ENCODE data around the gene KCNIP4. TPM values are rescaled to one million over a fixed set of nuclear protein-coding genes. Genes with fewer than 3 reads are reported as not detected.

KCNIP4 gene
- total and polyA plus RNA-seq, 2 donors (not counting 1 experiment from before 2014, with no cell fraction given): not detected

- H3K27me3 ChIP-seq (replicated peaks in 1 of 4; ENCODE audit: control extremely low read depth in 1 of 4, control insufficient read depth in 3 of 4, insufficient read depth in 4 of 4, low read length in 3 of 4): no peaks in the 10 kb centered on the region
- WGBS (ENCODE audit: insufficient coverage): no CpG with 5 or more reads among the region's 4 CpGs
- no peak overlapping the region for H3K27ac ChIP-seq (ENCODE audit: low read length in 2 of 2)
- no peaks in the 10 kb centered on the region for H3K4me1 ChIP-seq (ENCODE audit: control insufficient read depth in 2 of 2, insufficient read depth in 2 of 2, low read length in 2 of 2)
- TF ChIP-seq EZH2 (IDR thresholded peaks at IDR 0.05; ENCODE audit: borderline replicate concordance, insufficient read depth, low read depth, low read length, poor library complexity, severe bottlenecking): no peak
- no peak for TF ChIP-seq CTCF (IDR thresholded peaks at IDR 0.05)
- no peak overlapping the region for H2AFZ ChIP-seq (ENCODE audit: insufficient read depth, low read depth, low read length, poor library complexity, severe bottlenecking)
- ATAC-seq (ENCODE audit: low read depth) (no peak), DNase-seq (no peak)
- Mint-ChIP-seq H3K27me3 (no peaks in the 10 kb centered on the region), H3K4me3 (no peak overlapping the region), H3K27ac (no peak overlapping the region), H3K4me1 (no peaks in the 10 kb centered on the region), H3K9me3 (ENCODE audit: insufficient read depth) (peaks cover 15% of the 10 kb centered on the region)
- CTCF ChIA-PET: no interaction called here
- no peaks in the 10 kb centered on the region for H3K79me2 ChIP-seq (ENCODE audit: control insufficient read depth, insufficient read depth, low read length)
- no peak overlapping the region for H3K9ac ChIP-seq (ENCODE audit: low read length)
- H3K4me2 ChIP-seq (replicated peaks; ENCODE audit: low read depth, low read length, poor library complexity, severe bottlenecking): no peak overlapping the region
- POLR2A ChIA-PET: no interaction called here
- no peak overlapping the region for H3K4me3 ChIP-seq (ENCODE audit: control extremely low read depth in 1 of 5, extremely low read depth in 1 of 5, insufficient read depth in 1 of 5, low read depth in 2 of 5, low read length in 4 of 5)
- peaks cover 0 to 5% (median 0%) of the 10 kb centered on the region in 3 donors for H3K9me3 ChIP-seq (ENCODE audit: control extremely low read depth in 1 of 3, control insufficient read depth in 2 of 3, insufficient read depth in 1 of 3, low read length in 2 of 3)
- no peaks in the 10 kb centered on the region for H3K36me3 ChIP-seq (replicated peaks in 1 of 2; ENCODE audit: control extremely low read depth in 1 of 2, control insufficient read depth in 1 of 2, extremely low read depth in 1 of 2, insufficient read depth in 2 of 2, low read length in 1 of 2)
- H4K20me1 ChIP-seq (ENCODE audit: control insufficient read depth, insufficient read depth, low read length, poor library complexity, severe bottlenecking): no peaks in the 10 kb centered on the region
- intact Hi-C loops (cut with micrococcal nuclease): no loop called here
Measured at GRCh38 chr4:21090094-21090666, 858.4 kb downstream of the KCNIP4 start.

GRCh38 chr4:21083413-21083812 lies 865.2 kb downstream of the KCNIP4 start:
- Mint-ChIP-seq H3K27ac (no peak overlapping the region), H3K27me3 (no peaks in the 10 kb centered on the region), H3K9me3 (ENCODE audit: insufficient read depth) (peaks cover 4% of the 10 kb centered on the region), H3K4me1 (no peaks in the 10 kb centered on the region), H3K4me3 (no peak overlapping the region)
- ChIA-PET CTCF (no interaction called here), POLR2A (no interaction called here)
- intact Hi-C loops (cut with micrococcal nuclease): no loop called here
- Histone ChIP-seq H3K4me2 (replicated peaks; ENCODE audit: low read depth, low read length, poor library complexity, severe bottlenecking) (no peak overlapping the region), H3K27me3 (replicated peaks in 1 of 4; ENCODE audit: control extremely low read depth in 1 of 4, control insufficient read depth in 3 of 4, insufficient read depth in 4 of 4, low read length in 3 of 4) (no peaks in the 10 kb centered on the region), H4K20me1 (ENCODE audit: control insufficient read depth, insufficient read depth, low read length, poor library complexity, severe bottlenecking) (no peaks in the 10 kb centered on the region), H3K79me2 (ENCODE audit: control insufficient read depth, insufficient read depth, low read length) (no peaks in the 10 kb centered on the region), H3K4me3 (ENCODE audit: control extremely low read depth in 1 of 5, extremely low read depth in 1 of 5, insufficient read depth in 1 of 5, low read depth in 2 of 5, low read length in 4 of 5) (no peak overlapping the region), H3K4me1 (ENCODE audit: control insufficient read depth in 2 of 2, insufficient read depth in 2 of 2, low read length in 2 of 2) (no peaks in the 10 kb centered on the region), H3K27ac (ENCODE audit: low read length in 2 of 2) (no peak overlapping the region), H2AFZ (ENCODE audit: insufficient read depth, low read depth, low read length, poor library complexity, severe bottlenecking) (no peak overlapping the region), H3K36me3 (replicated peaks in 1 of 2; ENCODE audit: control extremely low read depth in 1 of 2, control insufficient read depth in 1 of 2, extremely low read depth in 1 of 2, insufficient read depth in 2 of 2, low read length in 1 of 2) (no peaks in the 10 kb centered on the region), H3K9ac (ENCODE audit: low read length) (no peak overlapping the region), H3K9me3 (ENCODE audit: control extremely low read depth in 1 of 3, control insufficient read depth in 2 of 3, insufficient read depth in 1 of 3, low read length in 2 of 3) (peaks cover 0 to 5% (median 1%) of the 10 kb centered on the region in 3 donors)
- ATAC-seq (ENCODE audit: low read depth) (no peak), DNase-seq (no peak)
- no peak for TF ChIP-seq EZH2 (IDR thresholded peaks at IDR 0.05; ENCODE audit: borderline replicate concordance, insufficient read depth, low read depth, low read length, poor library complexity, severe bottlenecking)
